ENCODE data around the gene CCDC187.
"Not testable (repeated sequence)": the region's sequence is repeated elsewhere in the genome, so short reads cannot be mapped to it uniquely, and the experiment has no call there.

The CCDC187 gene

DNA sequence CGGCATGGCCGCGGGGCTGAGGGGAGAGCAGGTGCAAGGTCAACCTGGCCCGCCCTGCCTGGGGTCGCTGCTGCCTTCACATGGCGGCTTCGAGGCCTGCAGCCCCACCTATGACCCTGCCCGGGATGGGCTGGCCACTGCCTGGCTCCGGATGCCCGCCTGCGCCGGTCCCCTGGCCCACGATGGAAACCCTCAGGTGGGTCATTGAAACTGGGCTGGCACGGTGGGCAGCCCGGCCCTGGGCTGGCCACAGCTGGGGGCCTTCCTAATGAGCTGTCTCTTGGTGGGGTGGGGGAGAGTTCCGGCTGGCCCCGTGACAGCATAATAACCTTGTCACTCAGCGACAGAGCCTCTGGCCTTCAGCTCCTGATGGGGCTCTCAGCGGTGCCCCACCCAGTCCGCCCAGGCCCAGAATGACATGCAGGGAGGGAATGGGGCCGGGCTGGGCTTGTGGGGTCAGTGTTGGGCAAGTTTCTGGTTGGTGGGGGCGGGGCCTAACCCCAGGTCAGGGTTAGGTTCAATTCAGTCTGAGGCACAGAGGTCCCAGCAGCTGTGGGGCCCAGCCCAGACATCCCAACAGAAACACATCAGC lies at the start of gene CCDC187:
TSS of gene CCDC187 (minus strand) at position 270 of the 592 bp plus-strand sequence. CDS start at position 6, 264 bp downstream.
- no peak for DNase-seq

DNA sequence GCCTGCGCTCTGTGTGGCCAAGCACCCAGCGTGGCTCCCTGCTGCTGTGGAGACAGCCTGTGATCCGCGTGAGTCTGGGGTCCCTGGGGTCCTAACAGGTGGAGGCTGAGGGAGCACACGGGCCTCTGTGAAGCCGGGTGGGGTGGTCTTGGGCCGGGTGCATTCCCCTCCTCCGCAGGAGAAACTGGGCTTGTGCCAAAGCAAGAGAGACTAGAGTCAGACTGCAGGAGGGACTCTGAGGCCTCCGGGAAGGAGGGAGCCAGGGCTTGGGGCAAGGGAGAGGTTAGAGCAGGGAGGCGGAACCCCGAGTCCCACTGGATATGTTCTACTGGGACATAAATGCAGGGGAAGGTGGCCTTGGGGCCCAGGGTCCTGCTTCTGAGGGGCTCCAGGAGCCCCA lies 49.2 kb upstream of the CCDC187 start:
- DNase-seq: no peak

DNA sequence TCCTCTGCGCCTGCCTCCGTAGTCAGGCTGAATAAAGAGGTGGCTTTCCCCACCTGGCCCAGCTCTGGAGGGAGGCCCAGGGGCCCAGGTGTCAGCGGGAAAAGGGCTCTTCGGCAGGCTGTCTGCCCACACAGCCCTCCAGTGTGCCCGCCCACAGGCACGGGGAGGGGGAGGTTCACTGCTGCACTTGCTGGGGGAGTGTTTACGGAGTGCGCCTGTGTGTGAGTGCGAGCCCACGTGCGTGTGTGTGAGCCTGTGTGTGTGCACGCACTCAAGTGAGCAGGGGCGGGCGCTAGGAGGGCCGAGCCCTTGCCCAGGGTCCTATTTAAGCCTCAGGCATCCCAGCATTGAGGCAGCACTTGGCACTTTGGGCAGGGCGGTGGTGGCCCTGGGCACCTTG lies 48.8 kb upstream of the CCDC187 start:
- no peak for DNase-seq

DNA sequence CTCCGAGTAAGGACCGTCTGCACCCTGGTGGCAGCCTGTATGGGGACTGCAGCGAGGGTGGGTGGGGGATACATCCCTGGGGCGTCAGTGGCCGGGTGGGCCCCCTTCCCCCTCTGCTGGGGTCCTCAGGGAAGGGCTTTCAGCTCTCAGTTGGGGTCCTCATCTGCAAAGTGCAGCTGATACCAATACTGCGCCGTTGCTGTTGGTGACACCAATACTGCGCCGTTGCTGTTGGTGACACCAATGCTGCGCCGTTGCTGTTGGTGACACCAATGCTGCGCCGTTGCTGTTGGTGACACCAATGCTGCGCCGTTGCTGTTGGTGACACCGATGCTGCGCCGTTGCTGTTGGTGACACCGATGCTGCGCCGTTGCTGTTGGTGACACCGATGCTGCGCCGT lies 48.0 kb upstream of the CCDC187 start:
- not testable (repeated sequence) for DNase-seq

DNA sequence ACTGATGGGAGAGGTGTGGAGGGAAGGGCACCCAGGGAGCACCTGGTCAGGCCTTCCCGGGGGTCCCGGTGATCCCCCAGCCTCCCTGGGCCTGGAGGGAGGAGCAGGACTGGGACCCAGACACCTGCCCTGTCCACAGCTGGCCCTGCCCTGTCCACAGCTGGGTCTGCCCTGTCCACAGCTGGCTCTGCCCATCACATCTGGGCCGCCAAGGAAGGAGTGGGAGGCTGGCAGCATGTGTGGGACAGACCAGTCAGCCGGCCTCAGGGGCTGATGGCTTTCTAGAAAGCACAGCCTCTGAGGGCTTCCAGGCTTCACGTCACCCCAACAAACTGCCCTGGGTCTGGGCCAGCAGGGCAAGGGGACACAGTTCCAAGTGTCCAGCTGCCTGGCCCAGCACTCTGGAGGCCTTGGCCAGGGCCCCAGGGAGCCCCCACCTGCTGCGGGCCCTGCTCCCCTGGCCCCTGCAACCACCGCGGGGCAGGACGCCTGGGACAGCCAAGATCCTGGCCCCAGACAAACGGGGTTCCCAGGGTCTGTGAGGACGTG lies 47.4 kb upstream of the CCDC187 start:
- DNase-seq: no peak

DNA sequence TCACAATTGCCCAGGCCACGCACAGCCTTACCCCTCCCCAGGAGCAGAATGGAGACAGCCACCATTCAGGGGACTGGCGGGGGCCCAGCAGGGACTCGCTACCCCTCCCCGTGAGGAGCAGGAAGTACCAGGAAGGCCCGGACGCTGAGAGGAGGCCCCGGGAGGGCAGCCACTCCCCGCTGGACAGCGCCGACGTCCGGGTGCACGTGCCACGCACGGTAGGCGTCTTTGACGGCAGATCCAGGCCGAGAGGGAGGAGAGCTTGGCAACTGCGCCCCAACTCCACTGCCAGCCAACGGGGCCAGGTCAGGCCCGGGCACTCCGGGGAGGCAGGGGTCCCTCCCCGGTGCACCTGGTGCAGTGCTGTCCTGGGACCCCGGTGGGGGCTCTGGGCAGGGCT lies 45.7 kb upstream of the CCDC187 start:
- no peak for DNase-seq

DNA sequence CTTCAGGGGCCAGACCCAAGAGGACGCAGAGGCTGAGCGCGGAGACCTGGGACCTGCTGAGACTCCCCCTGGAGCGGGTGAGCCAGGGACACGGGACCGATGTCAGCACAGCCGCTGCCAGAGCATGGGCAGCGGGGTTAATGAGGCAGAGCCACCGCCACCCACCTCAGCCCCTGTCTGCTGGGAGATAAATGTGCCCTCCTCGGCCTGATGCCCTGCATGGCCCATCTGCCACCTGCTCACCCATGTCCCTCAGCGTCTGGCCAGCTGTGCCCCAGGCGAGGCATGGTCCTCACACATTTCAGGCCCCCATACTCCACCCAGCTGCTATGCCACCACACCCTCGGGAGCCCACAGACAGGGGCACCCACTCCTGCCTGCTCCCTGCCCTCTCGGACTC lies 44.8 kb upstream of the CCDC187 start:
- no peak for DNase-seq

DNA sequence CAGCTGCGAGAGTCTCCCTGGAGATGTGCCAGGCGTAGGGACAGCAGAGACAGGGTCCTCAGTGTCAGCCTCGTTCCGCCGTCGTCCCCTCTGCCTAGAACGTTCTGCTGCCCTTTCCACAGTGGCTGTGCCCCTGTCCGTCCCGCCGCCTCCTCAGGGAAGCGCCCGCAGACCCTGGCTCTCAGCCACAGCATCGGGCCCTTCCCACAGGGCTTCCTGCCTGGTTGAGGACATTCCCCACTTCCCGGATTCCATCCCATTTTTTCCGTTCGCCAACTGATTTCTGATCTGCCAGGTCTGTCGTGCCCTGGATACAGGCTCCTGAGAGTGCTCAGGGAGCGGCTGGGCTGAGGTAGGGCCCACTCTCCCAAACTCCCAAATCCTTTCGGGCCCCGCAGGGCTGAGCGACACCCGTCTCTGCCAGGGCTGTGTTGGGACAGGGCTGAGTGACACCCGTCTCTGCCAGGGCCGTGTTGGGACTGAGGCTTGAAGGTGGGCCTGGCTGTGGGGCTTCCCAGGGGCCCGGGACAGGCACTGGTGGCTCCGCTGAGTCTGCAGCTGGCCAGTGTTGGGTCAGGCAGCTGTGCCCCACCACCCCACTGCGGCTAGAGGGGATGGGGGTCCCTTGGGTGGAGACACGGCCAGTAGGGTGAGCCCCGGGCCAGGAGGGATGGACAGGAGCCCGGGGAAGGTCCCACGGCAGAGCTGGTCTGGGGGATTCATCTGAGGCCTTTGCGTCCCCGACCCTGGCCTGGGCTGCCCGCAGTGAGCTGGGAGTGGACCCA lies 43.8 kb upstream of the CCDC187 start:
- no peak for DNase-seq

DNA sequence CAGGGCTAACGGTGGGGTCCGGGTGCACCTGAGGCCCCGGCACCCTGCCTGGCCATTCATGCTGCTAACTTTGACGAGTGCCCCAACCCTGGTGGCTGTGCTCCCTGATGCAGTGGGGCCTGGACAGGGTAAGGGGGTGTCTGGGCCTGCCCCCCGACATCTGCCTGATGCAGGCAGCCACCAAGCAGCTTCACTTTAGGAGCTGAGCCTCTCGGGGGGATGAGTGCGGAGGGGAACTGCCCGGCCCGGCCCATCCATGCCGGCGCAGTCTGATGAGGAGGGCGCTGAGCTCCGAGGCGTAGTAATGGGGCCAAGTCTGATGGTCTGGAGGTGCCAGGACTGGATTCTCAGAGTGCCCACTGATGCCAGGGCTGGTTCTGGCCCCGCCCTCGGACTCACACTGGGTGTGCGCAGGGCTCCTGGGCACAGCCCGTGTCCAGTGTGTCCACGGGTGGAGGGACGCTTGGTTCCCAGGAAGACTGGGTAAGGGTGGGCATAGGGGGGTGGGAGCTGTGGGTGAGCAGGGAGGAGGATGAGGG lies 43.1 kb upstream of the CCDC187 start:
- no peak for DNase-seq

DNA sequence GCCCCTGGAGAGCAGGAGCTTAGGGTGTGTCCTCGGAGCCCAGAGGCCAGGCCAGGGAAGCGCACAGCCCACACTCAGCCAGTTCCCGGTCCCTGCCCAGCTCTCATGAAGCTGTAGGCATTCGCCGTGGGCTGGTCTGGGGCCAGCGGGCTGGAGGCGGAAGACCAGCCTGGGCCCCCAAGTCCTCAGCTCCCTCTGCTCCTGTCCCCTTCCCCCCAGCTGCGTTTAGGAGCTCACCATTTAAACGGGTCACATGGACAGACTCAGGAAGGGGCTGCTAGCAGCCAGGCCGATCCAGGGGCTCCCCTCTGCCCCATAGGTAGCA lies 42.2 kb upstream of the CCDC187 start:
- DNase-seq: no peak

DNA sequence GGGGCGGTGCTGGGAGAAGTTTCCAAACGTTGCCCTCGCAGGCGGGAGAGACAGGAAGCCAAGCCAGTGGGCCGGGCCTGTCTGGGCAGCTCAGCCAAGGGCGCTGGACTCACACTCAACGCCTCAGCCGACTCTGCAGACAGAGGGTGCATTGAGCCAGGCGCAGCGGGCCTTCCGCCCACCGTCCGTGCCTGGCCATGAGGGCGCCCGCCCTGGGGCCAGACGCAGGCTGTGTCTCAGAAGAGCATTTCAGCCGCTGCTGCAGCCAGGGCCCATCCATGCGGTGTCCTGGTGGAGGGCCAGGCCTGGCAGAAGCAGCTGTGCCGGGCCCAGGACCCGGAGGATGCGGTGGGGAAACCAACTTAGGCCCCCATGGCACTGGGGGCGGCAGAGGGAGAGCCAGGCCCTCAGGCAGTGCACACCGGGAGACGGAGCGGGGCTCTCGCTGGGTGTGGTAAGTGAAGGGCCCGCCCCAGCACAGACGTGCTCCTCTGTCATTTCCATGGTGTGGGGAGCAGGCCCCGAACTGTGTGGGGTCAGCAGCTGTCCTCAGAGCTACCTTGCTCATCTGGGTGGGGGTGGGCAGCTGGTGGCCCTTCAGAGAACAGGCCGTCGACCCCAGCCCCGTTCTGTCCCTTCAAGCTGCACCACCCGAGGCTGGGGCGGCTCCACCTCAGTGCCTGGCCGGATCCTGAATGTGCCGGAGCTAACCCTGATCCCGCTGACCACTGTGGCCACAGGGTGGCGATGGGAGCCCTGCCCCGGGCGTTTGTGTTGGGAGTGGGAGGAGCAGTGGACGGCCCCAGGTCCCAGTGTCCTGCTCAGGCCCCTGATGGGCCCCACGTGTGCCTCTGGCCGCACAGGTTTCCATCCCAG lies 41.6 kb upstream of the CCDC187 start:
- no peak for DNase-seq

DNA sequence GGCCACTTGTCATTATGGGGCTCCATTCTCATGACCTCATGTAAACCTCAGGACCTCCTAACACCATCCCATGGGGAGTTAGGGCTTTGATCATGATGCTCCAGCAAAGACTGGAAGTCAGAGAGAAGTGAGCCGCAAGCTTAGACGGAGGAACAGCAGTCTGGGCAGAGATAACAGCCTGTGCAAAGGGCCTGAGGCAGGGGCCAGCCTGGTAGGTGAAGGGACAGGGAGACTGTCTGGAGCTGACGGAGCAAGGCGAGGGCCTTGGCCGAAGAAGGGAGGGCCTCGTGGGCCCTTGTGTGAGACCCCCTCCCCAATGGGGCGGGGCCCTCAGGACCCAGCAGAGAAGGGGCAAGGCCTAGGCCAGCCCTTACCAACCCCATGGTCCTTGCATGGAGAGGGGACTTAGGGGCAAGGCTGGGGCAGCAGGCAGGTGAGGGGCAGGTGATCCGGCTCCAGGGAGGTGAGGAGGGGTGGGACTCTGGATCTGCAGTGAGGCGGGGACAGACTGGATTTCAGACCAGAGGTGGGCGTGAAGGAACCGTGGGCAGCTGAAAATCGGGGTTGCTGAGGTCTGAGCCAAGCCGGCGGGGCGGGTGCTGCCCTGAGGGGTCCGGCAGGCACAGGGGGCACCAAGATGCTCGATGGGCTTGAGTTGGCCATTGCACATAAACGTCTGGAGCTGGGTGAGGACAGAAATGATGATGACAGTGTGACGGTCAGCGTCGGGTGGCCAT lies 40.8 kb upstream of the CCDC187 start:
- DNase-seq: no peak

DNA sequence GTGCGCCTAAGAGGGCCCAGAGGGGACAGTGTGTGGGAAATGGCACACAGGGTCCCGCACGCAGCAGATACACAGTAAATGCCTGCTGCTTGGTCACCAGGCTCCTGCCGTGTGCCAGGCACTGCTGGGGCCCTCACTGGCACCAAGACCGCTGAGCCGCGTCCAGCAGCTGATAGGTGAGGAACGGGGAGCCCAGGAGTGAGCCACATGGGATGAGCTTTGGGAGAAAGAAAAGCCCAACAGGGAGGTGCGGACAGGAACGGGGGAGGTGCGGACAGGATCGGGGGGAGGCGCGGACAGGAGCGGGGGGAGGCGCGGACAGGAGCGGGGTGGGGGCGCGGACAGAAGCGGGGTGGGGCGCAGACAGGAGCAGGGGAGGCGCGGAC lies 40.0 kb upstream of the CCDC187 start:
- DNase-seq: no peak

DNA sequence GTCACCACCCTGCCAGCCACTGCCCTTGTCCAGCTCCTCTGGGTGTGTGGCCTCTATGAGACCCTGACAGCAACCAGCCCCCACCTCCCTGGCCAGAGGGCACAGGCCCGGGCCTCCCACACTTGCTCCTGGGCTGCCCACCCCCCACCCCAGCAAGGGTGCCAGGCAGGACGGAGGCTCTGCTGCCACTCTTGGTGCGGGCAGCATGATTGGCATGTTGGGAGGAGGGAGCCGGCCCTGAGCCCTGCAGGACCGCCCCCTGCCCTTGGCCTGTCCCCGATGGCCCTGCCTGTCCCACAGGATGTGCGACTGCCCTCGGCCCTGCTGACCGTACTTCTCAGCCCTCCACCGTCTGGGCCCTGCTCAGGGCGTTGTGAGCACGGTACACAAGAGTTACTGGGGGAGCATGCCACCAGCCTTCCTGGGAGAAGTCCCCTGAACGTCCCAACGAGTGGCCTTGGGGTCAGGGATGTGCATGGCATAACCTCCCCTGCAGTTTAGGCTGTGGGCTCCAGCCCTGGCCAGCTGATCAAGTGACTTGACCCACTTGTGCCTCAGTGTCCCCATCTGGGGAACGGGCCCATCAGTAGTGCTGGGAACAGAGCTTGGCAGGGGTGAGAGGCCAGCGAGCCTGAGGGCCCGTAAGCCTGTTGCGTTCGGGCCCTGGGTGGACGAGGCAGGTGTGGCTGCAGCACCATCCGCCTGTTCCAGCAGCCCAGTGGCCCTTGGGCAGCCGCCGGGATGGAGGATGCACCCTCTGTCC lies 39.4 kb upstream of the CCDC187 start:
- DNase-seq: no peak

DNA sequence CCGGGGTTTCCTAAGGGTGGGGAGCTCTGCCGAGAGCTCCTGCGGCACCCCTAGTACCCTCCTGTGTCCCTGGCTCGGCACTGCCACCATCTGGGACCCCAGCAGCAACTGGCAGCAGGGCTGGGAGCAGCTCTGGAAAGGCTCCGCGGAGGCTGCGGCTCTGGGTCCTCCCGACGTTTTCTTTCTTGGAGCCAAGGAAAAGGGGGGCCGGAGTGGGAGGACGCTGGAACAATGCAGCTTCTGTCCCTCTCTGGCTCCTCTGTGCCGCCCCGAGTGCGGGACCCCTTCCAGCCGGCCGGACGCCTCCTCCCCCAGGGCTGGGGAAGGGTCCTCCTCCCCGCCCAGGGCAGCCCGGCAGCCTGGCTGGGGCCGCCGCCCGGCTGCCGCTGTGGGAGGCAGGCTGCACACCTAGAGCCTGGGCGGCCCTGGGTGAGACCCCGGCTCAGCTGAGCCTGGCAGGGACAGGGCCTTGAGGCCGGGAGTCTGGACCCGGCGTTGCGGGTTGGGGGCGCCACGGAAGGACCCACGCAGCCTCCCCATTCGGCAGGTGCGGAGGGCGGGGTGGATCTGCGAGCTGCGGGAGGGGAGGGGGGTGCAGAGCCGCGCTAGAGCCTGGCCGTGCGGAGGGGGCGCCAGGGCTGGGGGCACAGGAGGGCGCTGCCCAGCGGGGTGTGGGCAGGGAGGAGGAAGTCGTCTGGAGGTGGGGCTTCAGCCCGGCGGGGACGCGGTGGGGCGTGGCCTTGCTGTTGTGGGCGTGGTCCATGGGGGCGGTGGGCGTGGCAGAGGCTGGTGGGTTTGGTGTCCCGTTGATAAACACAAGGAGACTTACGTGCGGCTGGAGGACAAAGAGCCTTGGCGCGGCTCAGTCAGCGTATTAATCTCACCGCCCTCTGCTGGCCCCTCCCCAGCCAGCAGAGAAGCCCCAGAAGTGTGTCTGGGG lies 38.6 kb upstream of the CCDC187 start:
- peak; percentile 71 to 73 for DNase-seq

DNA sequence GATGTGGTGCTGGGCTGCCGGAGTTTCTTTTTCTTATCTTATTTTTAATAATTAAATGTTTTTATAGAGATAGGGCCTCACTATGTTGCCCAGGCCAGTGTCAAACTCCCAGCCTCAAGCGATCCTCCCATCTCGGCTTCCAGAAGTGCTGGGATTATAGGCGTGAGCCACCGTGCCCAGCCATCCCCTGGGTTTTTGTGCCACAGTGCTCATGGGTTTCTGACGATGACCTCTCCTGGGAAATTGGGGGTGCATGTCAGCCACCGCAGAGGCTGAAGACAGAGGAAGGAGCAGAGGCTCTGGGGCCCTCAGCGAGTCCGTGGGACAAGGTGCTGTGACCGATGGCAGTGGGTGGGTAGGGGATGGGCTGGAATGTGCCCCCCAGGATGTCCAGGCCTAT lies 37.9 kb upstream of the CCDC187 start:
- no peak for DNase-seq

DNA sequence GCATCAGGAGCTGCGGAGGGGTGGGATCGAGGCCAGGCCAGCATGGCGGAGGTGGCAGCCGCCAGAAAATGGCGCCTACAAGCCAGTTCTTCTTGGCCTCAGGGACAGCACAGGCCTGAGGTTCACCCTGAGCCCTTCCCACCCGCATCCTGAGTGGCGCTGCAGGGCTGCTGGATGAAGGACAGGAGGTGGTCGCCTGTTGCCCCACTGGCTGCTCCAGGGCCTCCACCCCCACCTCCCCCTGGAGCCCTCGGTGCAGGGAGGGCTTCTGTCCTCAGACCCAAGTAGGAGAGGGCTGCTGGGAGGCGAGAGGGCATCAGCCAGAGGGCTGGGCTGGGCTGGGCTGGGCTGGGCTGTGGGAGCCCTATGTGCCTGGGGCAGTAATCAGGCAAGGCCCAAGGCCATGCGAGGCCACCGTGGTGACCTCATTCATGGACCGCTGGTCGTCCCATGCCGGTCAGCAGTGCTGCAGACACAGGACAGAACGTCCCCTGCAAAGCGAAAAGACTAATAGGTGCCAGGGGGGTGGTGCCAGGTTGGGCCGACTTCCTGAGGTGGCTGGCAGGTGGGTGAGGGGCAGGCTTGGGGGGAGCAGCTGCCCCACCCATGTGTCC lies 37.3 kb upstream of the CCDC187 start:
- no peak for DNase-seq

DNA sequence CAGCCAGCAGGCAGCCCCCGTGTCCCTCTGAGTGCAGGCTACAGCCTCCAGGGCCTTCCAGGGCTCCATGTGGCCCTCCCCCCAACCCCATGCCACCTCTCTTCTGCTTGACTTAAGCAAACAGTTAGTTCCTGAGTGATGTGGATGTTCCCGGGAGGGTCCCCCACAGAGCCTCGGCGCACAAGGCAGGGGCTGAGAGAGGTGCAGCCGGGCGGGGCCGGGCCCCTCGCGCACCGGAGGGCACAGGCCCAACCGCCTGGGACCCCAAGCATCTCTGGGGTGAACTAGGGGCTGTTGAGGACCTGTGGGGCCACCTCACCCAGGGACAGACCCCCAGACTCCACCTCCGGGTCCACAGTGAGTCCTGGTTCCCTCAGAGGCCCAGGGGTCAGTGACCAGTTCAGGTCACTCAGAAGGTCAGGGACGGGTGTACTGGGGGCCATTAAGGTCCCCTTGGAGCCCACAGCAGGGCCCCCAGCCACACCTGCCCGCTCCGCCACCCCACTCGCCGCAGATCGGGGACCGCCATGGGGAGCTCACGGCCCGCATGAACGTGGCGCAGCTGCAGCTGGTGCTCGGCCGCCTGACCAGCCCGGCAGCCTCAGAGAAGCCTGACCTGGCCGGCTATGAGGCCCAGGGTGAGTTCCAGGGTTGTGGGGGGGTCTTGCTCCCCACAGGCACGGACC lies 36.6 kb upstream of the CCDC187 start:
- DNase-seq: no peak

DNA sequence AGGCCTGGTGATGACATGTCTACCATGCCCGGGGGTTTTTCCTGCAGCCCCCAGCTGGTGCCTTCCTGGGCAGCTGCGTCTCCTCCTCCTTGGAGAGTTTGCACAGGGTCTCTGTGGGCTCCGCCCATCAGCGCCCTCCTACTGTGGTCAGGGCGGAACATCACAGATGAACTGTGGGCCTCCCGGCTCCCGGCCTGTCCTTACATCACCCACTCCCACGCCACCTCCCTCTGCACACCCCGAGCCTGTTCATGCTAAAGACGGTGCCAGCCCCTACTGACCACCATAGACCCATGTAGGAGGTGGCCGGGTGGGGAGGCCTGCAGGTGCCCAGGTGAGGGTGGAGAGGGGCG lies 36.0 kb upstream of the CCDC187 start:
- DNase-seq: no peak
